Limb (tissue), 2 donors: ENCODE results near the gene ULK3.

Experiments
- DNase-seq, 2 donors: peaks; one replicate each; pipeline ENCODE4 v3.0.0-alpha.2; 2016; ENCODE audit errors: extremely low spot score in 2 of 2

The ULK3 gene

DNA sequence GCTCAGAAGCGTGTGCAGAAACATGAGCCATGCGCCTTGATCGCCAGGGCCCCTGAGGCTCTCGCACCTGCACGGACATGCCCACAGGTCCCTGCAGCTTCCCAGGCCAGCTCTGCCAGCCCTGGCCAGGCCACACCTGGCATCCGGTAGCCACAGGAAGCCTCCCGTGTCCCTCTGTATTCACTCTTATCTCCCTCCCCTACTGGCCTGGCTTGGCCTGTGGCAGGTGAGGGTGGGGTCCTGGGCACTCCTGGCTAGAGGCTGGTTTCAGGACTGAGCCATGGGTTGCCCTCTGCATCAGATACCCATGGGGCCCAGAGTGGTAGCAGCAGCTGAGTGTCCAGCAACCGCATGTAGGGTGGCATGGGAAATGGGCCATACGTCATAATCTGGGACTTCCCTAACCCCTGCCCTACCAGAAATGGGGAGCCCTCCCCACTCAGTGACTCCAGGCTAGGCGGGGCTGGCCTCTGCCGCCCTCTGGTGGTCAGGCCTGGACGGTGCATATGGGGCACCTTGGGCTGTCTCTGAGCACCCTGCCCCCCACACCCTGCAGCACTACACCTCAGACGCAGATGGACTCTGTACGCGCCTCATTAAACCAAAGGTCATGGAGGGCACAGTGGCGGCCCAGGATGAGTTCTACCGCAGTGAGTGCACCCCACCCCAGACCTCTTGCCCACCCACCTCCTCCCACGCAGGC lies 42.9 kb downstream of the ULK3 start:
- peak in 1 of 2 donors; percentile 69 for DNase-seq

- peak in 1 of 2 donors; percentile 11 for DNase-seq
These were observed 43.6 kb downstream of the ULK3 start for GRCh38 chr15:74799255-74799855.

DNA sequence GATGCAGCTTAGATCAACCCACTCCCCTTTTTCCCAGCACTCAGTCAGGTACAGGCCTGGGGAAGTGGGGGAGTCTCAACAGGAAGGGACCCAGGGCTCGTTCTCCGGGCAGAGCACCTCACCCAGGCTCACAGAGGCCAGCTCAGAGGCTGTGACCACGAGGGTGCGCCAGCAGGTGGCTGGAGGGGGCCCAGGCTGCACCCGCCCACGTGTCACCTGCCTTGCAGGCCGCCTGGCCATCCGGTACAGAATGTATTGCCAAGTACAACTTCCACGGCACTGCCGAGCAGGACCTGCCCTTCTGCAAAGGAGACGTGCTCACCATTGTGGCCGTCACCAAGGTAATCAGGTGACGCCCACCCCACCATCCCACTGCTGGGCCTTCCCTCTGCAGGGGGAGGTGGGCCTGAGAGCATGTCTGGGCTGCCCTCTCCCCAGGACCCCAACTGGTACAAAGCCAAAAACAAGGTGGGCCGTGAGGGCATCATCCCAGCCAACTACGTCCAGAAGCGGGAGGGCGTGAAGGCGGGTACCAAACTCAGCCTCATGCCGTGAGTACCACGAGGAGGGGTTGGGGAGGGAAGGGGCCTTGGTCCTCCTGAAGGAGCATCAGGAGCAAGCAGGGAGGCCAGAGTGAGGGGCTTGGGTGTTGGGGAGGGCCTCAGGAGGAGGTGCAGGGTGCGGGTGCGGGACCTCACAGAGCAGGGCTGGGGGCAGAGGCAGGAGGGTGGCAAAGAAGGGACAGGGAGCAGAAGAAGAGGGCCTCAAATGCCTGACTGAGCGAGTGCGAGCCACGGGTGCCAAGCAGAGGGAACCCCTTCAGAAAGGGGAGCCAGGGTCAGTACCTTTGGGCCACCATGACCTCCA lies 44.3 kb downstream of the ULK3 start:
- no peak for DNase-seq

DNA sequence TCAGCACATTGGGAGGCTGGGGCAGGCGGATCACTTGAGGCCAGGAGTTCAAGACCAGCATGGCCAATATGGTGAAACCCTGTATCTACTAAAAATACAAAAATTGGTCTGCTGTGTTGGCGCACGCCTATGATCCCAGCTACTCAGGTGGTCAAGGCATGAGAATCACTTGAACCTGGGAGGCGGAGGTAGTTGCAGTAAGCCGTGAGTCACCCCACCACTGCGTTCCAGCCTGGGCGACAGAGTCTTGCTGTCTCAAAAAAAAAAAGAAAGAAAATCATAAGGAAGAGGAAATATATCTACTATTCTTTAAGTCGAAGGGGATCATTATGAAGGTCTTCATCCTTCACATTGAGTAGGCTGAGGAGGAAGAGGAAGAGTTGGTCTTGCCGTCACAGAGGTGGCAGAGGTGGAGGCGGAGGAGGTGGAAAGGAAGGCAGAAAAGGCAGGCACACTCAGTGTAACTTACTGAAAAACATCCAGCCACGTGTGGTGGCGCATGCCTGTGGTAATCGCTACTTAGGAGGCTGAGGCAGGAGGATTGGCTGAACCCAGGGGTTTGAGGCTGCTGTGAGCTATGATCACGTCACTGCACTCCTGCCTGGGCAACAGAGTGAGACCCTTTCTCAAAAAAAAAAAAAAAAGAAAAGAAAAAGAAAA lies 46.9 kb downstream of the ULK3 start:
- DNase-seq: no peak

DNA sequence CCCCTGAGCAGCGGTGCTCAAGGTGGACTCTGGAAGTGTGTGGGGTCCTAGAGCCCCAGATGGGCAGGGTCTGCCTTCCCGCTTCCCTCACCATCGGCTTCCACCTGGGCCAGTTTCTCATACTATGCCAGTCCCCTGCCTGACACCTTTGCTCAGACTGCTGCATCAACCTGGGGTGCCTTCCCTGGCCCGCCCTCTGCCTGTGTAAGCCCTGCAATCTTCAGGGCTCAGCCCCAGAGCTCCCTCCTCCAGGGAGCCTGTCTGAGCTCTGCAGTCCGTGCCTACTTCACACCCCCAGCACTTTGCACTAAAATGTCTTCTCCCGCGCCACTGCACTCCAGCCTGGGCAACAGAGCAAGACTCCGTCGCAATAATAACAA lies 48.0 kb downstream of the ULK3 start:
- DNase-seq: no peak

GRCh38 chr15:74794248-74794969 lies 48.5 kb downstream of the ULK3 start:
- no peak for DNase-seq

DNA sequence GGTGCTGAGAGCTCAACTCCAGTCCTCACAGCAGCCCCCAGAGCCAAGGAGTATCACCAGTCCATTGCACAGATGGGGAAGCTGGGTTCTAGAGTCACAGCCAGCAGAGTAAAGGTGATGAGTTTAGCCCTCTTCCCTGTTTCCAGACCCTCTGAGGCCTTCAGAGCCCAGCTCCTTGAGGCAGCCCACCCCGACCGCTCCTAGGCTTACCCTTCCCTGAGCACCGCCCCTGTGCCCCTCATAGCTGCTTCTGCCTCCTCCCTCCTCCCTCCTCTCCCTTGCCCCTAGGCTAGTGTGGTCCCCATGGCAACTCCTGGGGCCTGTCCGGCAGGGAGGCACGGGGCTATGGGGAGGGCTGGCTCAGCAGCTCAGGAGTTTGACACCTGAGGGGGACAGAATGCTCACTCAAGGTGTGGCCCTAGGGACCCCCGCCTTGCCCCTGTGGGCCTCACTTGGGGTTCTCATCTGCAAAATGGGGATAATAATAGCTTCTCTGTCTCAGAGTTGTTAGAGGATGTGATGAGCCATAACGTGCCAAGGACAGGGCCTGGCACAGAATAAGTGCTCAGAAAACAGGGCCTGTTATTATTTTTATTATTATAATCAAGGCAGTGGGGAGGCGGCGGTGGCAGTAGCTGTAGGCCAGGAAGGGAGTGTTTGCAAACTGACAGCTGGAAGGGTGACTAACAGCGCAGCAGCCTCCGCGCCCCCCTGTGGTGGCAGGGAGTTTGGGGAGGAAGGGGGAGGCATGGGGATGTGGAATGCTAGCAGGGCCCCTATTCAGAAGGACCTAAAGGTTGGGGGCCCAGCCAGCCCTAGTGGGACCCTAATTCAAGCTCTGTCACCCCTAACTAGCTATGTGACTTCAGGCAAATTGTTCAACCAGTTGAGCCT lies 49.6 kb downstream of the ULK3 start:
- DNase-seq: no peak

GRCh38 chr15:74792227-74793016 lies 50.5 kb downstream of the ULK3 start:
- DNase-seq: no peak

DNA sequence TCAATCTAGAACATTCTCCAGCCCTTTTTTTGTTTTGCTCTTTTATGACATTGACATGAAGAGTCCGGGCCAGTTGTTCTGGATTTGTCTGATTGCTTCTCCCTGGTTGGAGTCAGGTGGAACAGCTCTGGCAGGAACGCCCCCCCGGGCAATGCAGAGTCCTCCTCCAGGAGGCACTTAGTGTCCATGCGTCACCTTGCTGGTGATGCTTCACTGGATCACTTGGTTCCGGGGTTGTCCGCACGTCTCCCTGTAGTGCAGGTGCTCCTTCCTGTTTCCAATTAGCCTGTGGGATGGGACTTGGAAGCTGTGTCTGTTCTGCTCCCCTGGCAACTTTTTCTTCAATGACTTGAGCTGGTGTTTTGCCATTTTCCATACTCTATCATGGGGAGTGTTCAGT lies 51.3 kb downstream of the ULK3 start:
- no peak for DNase-seq

- DNase-seq: no peak
These were observed 51.9 kb downstream of the ULK3 start for GRCh38 chr15:74791007-74791406.

DNA sequence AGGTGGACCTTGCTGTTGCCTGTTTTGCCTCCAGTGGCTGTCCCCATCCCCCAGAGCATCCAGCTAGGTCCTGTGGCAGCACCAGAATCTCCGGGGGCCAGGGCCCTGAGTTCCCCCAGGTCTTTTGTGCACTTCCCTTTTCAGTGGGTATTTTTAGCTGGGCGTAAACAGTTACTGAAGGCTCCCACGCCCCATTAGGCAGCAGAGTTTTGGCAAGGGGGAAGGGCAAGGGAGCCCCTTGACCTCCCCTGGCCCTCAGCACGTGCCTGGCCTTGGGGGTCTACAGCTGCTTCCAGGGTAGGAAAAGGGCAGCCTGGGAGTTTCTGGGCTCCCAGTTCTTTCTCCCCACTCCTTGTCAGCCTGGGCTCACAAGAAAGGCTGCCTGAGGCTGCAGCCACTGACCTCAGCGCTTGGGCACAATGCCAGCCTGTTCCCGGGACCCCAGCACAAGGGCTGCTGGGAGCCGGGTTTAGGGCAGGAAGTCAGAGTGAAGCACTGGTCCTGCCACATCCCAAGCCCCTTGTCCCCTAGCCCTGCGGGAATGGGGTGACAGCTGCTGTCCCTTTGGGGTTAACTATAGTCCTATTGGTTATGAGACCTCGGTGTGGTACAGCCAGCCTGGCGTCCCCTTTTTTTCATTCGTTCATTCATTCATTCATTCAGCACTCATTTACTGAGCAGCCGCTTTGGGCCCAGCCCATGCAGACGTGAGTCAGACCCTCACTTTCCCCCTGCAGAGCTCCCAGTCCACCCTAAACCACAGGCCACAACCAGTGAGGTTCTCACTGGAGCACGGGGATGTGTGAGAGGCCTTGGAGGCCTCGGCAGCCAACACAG lies 52.7 kb downstream of the ULK3 start:
- peak in 1 of 2 donors; percentile 78 for DNase-seq

DNA sequence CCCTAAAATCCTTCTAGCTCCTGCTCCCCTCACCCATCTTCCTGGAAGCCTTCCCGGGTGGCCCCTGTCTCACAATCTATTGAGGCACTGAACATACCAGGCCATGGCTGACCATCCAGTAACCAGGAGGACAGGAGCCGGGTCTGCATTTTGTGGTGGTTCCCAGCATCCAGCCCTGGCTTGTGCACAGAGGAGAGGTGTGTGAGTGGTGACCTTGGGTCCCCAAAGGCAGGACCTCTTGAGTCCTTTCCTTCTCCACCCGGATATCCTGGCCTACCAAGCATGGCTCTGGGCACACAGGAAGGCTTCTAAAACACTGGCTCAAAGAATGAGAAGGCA lies 53.2 kb downstream of the ULK3 start:
- no peak for DNase-seq

DNA sequence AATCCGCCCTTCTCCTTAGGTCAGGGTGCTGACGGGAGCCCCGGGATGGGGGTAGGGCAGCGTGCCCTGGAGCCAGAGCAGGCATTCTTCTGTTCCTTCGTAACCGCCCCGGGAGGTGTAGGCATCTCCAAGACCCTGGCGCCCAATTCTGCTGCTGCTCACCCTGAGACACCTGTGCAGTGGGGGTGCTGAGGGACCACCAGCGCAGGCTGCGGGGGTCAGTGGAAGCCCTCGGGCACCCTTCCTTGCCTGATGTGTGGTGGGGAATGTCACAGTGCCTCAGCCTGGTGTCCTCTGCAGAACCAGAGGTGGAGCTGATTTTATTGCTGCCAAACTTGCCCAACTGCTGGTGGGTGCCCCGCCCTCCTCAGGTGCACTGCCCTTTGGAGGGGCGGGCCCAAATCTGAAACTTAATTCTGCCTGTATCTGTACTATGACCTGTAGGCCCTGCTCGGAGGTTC lies 53.8 kb downstream of the ULK3 start:
- DNase-seq: no peak

GRCh38 chr15:74788683-74789151 lies 54.2 kb downstream of the ULK3 start:
- no peak for DNase-seq

DNA sequence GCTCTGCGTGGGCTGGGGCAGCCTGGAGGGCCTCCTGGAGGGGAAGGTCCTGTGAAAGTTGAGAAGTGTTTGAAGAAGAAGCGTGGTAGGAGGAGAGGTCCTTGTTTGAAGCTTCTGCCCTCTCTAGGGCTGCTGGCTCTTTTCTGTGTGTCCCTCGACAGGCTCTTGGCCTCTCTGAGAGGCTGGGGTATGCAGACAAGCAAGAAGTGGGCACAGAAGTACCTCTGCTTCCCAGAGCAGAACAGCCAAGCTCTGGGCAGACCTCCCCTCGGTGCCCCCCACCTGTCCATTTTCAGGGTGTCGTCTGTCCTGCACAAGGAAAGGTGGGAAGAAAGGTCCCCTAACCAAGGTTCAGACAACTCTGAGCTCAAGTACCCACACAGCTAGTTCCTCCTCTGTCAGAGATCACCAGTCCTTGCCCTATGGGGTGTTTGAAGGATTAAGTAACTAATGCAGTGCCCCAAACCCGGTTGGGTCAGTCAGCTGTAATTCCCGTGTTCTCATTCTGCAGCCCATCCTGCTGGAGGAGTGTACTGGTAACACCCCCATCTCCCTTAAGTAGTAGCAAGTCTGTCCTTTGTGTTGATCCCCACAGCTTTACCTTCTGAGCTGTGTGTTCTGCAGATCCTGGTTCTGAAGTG lies 54.8 kb downstream of the ULK3 start:
- DNase-seq: no peak

GRCh38 chr15:74787251-74788041 lies 55.5 kb downstream of the ULK3 start:
- no peak for DNase-seq

GRCh38 chr15:74786551-74787165 lies 56.3 kb downstream of the ULK3 start:
- no peak for DNase-seq
